Stromal cell of bone marrow (primary cell): Measurements from ENCODE around the gene CACNA1D.
A peak's percentile ranks its signal among the peaks of the same experiment; 100 is the strongest.

Experiments used
- DNase-seq: peaks from one replicate; pipeline ENCODE4 v3.0.0-alpha.2; 2012; ENCODE audit warnings: low read depth

The CACNA1D gene

DNA sequence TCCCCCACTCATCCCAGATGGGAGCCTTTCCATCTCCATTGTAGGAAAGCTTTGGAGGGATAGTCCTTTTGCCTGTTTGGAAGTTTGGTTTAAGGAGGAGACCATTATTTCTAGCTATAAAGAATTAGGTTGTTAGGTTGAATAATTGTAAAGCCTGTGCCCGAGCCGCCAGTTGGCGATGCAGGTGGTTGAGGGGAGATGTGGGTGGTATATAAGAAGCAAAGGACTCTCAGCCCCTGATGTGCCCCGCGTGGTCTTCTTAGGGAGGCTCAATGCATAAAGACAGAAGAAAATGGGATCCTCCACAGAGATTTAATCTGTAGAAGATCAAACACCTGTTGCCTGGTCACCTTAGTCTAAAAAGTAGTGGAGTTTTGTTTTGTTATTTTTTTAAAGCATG lies 296.1 kb downstream of the CACNA1D start:
- DNase-seq = no peak

DNA sequence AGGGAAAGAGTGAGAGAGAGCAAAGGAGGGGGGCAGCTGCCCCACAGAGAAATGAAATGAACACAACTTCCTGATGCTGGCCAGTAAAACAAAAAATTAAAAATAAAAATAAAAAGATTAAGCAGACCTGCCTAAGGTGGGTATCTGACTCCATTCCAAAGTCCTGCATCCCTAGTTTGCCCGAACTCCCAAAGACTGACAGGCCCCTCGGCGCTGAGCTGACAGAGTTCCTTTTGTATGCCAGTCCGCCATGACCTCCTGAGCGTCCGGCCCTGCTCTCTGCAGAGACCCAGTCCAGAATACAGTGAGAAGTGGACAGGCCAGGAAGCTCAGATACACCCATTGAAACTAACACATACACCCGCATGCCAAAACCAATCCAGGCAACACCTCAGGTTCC lies 296.9 kb downstream of the CACNA1D start:
- DNase-seq = no peak

DNA sequence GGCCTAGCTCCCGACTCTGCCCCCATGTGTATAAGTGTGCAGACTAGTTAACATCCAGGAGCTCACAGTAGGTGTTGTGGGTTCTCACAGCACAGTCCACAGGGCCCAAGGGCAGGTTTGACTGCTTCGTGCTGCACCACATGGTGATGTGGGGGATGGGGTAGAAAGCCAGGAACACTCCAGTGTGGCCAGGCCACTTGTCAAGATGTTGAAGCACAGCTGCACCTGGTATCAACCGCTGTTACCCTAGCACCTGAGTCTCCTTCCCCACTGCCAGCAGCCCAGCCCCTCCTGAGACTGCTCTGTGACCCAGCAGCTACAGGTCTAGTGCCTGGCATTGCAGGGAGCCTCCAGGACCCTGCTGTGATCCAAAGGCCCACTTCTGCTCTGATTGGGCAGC lies 298.5 kb downstream of the CACNA1D start:
- DNase-seq = no peak

DNA sequence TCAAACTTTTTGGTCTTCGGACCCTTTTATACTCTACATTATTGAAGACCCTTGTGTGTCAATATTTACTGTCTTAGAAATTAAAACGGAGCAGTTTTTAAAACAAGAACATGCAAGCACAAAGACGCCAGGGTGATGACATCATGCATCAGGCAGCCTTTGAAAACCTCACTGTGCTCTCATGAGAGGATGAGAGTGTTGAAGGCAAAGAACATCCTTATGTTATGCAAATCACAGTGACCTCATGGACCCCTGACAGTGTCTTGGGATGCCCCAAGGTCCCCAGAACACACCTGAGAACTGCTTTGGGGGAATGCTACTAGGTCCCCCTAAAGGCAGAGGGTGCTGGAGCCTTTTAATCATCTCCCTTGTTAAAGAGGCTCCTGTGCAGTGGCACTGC lies 300.2 kb downstream of the CACNA1D start:
- DNase-seq = peak; percentile 31

DNA sequence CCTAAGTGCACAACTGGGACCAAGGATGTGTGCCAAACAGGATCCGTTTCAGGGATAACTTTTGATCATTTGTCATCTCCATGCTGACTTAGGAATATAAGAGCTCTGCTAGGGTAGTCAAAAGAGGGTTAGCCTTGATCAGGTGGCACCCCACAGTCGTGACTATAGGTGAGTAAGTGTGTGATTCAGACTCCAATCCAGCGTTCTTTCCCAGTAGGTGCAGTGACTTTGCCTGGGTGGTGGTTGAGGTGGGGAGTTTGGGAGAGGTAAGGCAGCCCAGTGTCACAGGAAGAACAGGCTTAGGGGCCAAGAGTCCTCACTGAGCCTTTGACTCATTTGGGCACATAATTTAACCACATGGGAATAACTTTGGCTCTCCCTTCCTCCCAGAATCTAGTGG lies 300.8 kb downstream of the CACNA1D start:
- DNase-seq = no peak

DNA sequence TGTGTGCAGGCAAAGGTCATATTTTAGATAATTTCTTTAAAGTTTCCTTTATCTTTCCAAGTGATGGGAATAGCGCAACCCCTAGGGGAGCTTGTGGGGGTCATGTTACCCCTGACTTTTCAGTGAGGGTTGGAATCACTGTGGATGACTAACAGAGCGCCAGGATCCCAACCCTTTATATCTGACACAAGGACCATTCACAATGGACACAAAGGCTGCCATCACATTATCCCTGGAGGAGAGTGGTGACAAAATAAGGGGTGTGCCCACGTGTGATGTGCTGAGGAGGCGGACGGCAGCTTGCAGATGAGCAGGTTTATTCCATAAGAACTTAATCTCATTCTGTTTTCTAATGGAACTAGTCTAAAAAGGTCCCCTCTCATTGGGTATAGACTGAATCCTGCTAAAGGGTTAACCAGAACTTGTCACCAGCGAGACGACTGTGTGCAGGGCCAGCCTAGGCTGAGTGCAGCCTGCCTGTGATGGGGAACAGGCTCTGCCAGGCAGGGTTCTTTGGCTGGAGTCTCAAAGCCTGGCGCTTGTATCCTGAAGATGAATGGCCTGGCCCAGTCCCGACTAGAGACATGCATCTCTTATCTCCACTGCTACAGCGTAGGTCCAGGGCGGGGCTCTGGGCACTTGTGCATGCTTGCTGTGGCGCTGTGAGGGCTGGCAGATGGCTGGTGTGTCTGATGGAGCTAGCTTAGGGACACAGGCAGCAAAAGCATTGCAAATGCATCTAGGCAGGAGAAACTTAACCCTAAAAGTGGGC lies 301.6 kb downstream of the CACNA1D start:
- no peak for DNase-seq

DNA sequence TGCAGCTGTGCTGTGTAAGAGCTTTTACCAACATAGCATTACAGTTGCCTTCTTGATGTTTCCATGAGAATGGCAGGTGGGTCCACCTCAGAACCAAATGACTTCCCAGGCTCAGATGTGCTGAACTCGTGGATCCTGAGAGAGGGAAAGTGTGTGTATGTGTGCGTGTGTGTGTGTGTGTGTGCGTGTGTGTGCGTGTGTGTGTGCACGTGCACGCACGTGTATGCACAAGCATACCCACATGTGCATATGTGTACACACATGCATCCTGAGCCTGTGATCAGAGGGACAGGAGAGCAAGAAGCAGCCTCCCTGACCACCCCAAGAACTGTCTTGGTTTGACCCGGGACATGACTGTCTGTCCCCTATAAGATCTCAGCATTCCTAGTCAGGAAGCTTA lies 303.7 kb downstream of the CACNA1D start:
- DNase-seq = no peak

DNA sequence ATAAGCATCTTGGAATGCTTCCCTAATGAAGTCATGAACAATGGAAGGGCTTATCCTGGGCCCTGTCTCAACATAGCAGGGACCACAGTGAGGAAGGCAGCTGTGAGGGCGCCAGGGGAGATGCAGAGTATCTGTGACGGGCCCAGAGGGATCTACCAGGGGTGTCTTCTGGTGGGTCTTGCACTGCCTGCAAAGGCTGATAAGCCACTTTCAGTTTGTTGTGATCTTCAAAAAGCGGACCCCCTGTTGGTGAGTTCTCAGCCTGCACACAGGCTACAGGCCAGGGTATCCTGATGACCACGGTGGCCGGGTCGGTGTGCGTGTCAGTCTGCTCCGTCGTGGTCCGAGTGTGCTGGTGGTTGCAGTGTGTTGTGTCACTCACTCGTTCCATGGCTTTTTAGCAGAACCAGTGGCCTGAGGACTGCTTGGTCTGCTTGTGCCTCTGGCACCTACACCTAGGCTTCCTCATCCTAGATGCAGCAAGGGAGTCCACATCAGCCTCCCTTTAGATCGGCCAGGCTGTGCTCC lies 305.0 kb downstream of the CACNA1D start:
- no peak for DNase-seq

DNA sequence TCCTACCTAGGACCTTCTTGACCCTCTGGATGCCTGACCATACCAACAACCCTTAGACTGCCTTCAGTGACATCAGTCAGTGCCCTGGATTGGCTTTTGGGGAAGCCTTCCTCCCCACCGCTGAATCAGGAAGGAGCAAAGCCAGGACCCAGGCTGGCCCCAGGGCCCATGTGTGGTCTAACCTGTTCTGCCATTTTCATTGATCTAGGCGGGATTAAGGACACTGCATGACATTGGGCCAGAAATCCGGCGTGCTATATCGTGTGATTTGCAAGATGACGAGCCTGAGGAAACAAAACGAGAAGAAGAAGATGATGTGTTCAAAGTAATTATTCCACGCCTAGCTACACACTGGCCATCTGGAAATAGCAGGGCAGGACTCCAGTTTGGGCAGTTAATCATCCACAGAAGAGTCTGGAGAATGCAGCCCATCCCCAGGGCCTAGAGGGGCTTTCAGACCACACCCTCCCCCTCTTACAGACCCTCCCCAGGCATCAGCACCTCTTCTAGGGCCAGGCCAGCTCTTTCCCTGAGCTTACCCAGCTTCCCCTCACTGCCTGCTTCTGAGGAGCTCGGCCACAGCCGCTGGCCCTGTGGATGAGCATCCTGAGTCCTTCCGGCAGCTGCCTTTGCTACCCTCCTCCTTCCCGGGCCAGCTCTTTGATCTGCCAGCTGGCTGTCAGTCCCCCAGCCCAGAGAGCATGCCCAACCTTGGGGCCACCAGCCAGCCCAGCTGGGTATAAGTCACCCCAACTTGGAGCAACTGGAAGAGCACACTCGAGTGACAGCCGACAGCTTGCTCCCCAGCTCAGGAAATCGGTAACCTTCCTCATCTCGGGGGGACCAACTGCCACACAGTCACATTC lies 305.9 kb downstream of the CACNA1D start:
- no peak for DNase-seq

DNA sequence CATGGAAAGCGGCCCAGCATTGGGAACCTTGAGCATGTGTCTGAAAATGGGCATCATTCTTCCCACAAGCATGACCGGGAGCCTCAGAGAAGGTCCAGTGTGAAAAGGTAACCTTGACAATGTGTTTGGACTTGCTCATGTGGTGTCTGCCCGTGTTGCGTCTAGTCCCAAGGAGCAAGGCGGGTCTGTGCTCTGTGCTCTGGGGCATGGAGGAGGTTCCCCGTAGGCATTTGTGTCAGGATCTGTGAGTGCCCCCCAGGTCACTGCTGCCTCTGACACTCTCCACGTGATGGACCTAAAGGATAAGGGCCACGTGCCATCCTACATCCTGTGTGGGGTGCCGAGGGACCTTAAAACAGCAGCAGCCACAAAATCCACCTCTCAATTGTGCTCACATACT lies 306.9 kb downstream of the CACNA1D start:
- DNase-seq = no peak

DNA sequence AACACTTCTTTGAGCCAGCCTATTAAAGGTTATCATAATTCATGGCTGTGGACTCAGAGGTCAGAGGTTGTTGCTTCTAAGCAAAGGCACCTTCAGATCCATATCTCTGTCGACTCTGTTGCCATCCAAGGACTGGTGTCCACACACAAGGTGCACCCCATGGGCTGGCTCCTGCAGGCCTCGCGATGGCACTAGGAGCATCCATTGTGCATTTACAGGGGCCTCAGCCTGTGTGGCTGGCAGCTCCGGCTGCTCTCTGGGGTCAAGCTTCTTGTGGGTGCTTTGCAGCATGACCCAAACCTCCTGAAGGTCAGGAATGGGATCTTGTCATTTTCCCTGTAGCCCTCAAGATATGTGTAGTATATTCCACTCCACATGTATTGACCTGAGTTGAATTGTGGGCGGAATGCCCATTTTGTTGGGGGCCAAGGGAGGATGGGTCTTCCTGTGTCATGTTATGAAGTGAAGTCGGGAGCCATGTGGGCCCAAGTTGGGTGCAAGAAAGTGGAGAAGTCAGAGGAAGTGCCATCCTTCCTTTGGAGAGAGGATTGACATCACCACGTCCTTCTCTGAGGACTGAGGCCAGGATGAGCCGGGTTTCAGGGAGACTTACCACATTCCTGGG lies 308.0 kb downstream of the CACNA1D start:
- no peak for DNase-seq

DNA sequence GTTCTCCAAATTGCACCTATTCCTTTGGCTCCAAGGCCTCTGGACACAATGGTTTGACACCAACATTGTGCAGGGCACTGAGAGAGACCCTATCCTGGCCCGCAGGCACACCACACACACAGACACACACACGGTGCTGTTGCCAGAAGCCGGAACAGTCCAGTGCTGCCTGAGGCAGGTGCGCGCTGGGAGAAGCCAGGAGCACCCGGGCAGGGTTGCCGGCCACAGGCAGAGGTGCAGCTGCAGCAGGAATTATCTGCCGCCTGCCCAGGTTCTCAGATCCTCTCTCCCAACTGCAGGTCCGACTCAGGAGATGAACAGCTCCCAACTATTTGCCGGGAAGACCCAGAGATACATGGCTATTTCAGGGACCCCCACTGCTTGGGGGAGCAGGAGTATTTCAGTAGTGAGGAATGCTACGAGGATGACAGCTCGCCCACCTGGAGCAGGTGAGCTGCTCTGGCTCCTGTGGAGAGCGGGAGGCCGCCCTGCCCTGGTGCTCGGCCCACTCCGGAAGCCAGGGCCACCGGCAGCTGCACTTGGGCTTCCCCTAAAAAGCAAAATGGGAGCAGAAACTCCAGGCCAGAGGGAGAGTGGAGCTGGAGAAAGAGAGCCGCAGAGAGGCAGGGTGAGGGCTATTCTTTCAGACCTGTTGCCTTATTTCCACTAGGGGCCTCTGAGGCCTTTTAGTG lies 308.9 kb downstream of the CACNA1D start:
- no peak for DNase-seq

DNA sequence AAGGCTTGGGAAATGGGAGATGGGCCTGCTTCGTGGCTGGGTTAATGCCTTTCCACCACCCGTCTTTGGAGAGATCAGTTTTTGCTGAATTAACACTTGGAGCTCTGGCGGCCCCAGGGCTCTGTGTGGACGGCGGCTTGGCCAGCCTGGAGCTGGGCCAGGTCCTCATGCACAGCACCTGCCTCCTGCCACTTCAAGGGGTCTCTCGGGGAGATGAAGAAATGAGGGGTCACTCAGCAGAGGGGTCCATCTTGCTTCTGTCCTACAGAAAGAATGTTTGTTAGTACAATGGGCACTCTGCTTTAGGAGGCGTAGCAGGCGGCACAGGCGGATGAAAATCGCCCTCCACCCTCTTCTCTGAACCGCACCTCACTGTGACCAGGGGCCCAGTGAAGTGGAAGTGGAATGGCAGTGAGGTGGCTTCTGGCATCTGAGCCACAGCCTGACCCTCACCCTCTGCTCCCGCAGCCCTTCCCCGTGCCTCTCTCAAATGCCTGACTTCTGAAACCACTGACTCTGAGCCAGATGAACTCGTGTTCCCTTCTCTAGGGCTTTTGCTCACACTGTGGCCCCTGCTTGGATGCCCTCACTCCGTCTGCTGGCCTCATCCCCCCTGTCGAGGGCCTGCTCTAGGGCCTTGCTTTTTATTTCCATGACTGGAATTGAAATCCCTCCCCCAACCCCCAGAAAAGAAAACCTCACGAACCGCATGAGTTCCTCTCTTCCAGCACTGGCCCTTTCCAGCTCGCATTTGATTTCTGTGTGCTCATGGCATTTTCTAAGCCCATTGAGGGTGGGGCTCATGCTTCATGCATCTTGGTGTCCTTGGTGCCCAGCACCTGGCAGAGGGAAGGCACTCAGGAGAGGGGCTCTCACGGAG lies 309.6 kb downstream of the CACNA1D start:
- DNase-seq = peak; percentile 21

DNA sequence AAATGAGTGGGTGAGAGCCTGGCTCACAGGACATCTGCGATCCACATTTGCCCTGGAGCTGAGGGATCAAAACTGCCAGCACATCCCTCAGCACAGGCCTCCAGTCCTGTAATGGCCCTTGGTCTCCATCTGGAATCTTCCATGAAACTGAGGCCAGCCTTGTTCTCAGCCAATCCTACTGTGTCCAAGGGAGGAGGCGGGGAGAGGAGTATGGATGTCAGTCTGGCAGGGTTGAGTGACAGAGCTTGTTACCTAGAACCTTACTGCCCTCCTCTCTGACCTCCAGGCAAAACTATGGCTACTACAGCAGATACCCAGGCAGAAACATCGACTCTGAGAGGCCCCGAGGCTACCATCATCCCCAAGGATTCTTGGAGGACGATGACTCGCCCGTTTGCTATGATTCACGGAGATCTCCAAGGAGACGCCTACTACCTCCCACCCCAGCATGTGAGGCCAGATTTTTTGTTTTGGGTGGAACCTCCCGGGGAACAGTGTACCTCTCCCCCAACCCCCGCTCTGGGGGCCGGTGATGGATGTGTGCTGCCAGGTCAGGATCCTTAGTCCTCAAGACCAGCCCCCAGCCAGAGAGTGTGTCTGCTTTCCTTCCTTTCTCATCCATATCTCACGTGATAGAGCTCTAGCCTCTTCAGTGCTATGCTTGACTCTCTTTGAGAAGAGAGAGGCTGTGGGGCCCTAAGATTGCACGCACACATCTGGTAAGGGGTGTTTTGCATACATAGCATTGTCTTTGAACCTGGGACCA lies 310.5 kb downstream of the CACNA1D start:
- DNase-seq = peak; percentile 64

DNA sequence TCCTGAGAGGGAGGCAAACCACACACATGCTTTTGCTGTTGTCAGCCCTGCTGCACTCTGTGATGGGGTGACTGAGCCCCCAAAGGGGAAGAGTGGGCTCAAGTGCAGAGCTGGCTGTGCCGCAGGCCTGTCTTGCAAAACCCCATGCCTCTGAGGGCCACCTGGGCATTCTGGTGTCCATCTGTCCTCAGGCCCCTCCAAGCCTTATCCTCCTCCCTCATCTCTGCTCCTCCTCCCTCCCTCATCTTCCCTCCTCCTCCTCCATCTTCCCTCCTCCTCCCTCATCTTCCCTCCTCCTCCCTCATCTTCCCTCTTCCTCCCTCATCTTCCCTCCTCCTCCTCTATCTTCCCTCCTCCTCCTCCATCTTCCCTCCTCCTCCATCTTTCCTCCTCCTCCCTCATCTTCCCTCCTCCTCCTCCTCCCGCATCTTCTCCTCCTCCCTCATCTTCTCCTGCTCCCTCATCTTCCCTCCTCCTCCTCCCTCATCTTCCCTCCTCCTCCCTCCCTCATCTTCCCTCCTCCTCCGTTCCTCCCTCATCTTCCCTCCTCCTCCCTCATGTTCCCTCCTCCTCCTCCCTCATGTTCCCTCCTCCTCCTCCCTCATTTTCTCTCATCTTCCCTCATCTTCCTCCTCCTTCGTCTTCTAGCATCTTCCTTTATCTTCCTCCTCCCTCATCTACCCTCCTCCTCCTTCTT lies 311.2 kb downstream of the CACNA1D start:
- DNase-seq = no peak

DNA sequence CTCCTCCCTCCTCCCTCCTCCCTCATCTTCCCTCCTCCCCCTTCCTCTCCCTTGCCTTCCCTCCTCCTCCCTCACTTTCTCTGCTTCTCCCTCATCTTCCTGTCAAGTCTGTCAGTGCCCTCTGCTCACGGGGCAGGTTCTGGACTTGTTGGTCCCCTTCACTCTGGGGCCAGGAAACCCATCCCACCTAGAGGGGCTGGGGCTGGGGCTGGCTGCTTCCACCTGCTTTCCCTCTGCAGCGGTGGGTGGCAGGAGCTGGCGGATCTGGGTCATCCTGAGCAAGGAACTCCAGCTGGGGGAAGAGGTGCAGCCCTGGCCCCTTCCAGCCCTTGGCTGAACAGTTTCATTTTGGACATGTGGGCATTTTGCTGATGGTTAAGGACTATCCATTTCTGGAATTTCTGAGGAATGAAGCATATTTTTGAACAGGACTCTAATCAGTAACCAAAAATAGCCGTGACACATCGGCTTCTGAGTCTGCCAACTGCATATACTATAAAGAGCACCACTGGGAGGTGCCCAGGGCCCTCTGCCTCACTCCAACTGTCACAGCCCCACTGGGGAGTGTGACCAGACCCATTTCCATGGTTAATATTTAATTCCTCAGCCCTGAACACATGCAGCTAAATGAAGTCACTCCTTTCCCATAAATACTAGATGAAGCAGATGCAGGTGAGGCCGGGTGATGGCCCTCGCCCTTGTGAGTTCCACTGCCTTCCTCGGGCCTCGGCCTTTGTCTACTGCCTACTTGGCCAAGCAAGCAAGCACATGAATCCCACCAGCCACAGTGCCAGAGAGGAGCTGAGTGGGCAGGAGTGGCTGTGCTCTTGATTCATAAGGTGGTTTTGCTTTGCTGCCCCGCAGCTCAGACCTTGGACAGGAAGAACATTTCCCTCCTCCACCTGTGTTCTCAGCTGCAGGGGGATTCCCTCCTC lies 312.0 kb downstream of the CACNA1D start:
- peak; percentile 69 for DNase-seq

DNA sequence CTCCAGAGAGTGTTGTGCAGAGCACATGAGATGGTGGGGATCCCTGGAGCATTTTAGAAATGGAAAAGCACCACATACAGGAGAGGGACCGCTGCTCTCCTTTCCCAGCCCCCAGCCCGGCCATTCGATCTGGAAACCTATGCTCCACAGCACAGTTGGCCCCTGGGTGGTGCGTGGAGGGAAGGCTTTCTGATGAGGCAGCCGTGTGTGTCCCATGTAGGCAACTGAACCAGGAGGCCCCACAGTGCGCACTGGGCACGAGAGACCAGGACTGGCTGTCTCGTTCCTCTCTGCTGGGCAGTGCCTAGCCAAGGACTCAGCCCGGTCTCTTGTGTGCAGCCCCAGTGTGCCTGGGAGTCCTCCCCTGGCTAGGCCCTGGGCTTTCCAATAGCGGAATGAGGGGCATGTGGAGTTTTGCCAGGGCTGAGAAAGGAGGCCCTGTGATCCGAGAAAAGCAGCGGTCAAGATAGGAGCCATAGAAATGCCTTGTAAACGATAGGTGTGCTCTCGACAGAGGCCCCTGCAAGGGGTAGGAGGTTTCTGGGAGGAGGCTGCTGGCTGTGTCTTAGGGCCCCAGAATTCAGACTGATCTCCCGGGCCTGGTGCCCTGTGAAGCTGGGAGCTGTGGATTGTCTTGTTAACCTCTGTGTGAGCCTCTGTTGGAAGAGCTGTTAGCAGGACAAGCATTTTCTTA lies 312.9 kb downstream of the CACNA1D start:
- DNase-seq = no peak

DNA sequence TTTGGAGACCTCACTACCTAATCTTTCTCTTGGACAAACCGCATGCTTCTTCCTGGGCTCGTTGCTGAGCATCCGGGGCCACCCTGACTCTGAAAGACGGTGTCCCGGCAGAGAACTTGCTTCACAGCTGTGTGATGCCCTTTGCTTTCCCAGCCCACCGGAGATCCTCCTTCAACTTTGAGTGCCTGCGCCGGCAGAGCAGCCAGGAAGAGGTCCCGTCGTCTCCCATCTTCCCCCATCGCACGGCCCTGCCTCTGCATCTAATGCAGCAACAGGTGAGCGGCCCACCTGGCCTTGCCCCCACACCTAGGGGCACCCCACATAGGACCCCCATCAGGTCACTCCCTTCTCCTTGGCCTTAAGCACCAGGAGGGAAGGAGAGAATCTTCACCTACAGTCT lies 314.1 kb downstream of the CACNA1D start:
- DNase-seq = no peak
